Neutrophil (primary cell): ENCODE results near the gene POU6F2.

Experiments
- H3K27ac ChIP-seq: fragments of 200-600 bp; sonication (generic); 2 replicates; pipeline ENCODE4 v1.5.1; 2016; ENCODE audit warnings: mild to moderate bottlenecking, moderate library complexity
- H3K27me3 ChIP-seq: fragments of 200-600 bp; sonication (generic); 2 replicates; pipeline ENCODE4 v1.6.0; 2016; ENCODE audit warnings: mild to moderate bottlenecking
- H3K36me3 ChIP-seq: fragments of 200-600 bp; sonication (generic); 2 replicates; pipeline ENCODE4 v1.5.1; 2017
- H3K4me1 ChIP-seq, 2 experiments: fragments of 200-600 bp in 1 of 2; sonication (generic) in 1 of 2; 1 replicate in 1 of 2; 2 replicates in 1 of 2; pipeline versions ENCODE4 v1.5.1 to v1.6.1; 2013 to 2016; ENCODE audit warnings: low read depth in 1 of 2, low read length in 1 of 2, mild to moderate bottlenecking in 1 of 2, moderate library complexity in 1 of 2; ENCODE audit not compliant: control insufficient read depth in 1 of 2, insufficient read depth in 1 of 2
- H3K4me3 ChIP-seq, 2 experiments: fragments of 200-600 bp in 1 of 2; sonication (generic) in 1 of 2; 1 replicate in 1 of 2; 2 replicates in 1 of 2; pipeline ENCODE4 v1.5.1; 2013 to 2016; ENCODE audit warnings: low read depth in 1 of 2, low read length in 1 of 2, mild to moderate bottlenecking in 1 of 2, moderate library complexity in 1 of 2
- H3K9me3 ChIP-seq: fragments of 200-600 bp; sonication (generic); 2 replicates; pipeline ENCODE4 v1.5.1; 2016
- CTCF ChIP-seq: fragments of 200-600 bp; sonication (generic); IDR thresholded peaks from 2 replicates; pipeline ENCODE4 v1.5.1; 2016; ENCODE audit warnings: antibody characterized with exemption

POU6F2 gene

GRCh38 chr7:39480901-39481300 lies 503.2 kb downstream of the POU6F2 start:
- Histone ChIP-seq H3K27ac (no peak overlapping the region), H3K36me3 (no peaks in the 10 kb centered on the region), H3K9me3 (no peaks in the 10 kb centered on the region), H3K4me1 (no peaks in the 10 kb centered on the region), H3K27me3 (no peaks in the 10 kb centered on the region), H3K4me3 (no peak overlapping the region)
- TF ChIP-seq CTCF = no peak

GRCh38 chr7:39488467-39489393 lies 511.0 kb downstream of the POU6F2 start:
- no peaks in the 10 kb centered on the region for H3K27me3 ChIP-seq
- no peaks in the 10 kb centered on the region for H3K4me1 ChIP-seq
- no peak overlapping the region for H3K4me3 ChIP-seq
- no peak for TF ChIP-seq CTCF
- no peak overlapping the region for H3K27ac ChIP-seq
- no peaks in the 10 kb centered on the region for H3K9me3 ChIP-seq
- H3K36me3 ChIP-seq = no peaks in the 10 kb centered on the region

- H3K27ac ChIP-seq = no peak overlapping the region
- H3K9me3 ChIP-seq = no peaks in the 10 kb centered on the region
- no peaks in the 10 kb centered on the region for H3K27me3 ChIP-seq
- no peak for TF ChIP-seq CTCF
- H3K4me1 ChIP-seq = no peaks in the 10 kb centered on the region
- H3K36me3 ChIP-seq = no peaks in the 10 kb centered on the region
- no peak overlapping the region for H3K4me3 ChIP-seq
Measured at GRCh38 chr7:39490296-39490695, 512.6 kb downstream of the POU6F2 start.

GRCh38 chr7:39493934-39494333 lies 516.2 kb downstream of the POU6F2 start:
- H3K4me1 ChIP-seq = no peaks in the 10 kb centered on the region
- no peaks in the 10 kb centered on the region for H3K36me3 ChIP-seq
- no peak for TF ChIP-seq CTCF
- no peaks in the 10 kb centered on the region for H3K9me3 ChIP-seq
- H3K4me3 ChIP-seq = no peak overlapping the region
- no peak overlapping the region for H3K27ac ChIP-seq
- no peaks in the 10 kb centered on the region for H3K27me3 ChIP-seq

GRCh38 chr7:39501358-39501757 lies 523.6 kb downstream of the POU6F2 start:
- Histone ChIP-seq H3K36me3 (no peaks in the 10 kb centered on the region), H3K4me3 (no peak overlapping the region), H3K27me3 (no peaks in the 10 kb centered on the region), H3K4me1 (no peaks in the 10 kb centered on the region), H3K27ac (no peak overlapping the region), H3K9me3 (no peaks in the 10 kb centered on the region)
- TF ChIP-seq CTCF = no peak
